ENCODE measurements around the gene MAML2. TPM values are rescaled to one million over a fixed set of nuclear protein-coding genes. Genes with fewer than 3 reads are reported as not detected.
A peak's percentile ranks its signal among the peaks of the same experiment; 100 is the strongest.

Gene MAML2
- total and polyA plus RNA-seq, 2 experiments from 2014 or later: 2.0 to 7.1 TPM

GRCh38 chr11:96219981-96220623, 122.9 kb downstream of the MAML2 start (continued):
- TF ChIP-seq ZNF331 (CRISPR knock-in tag; IDR thresholded peaks at IDR 0.05; ENCODE audit: low read depth) (no peak), CTCF (conservative IDR thresholded peaks at IDR 0.05; ENCODE audit: low read depth in 2 of 2) (no peak), JUNB (IDR thresholded peaks at IDR 0.05; ENCODE audit: unreplicated experiment) (no peak), EZH2phosphoT487 (IDR thresholded peaks at IDR 0.05; ENCODE audit: unreplicated experiment) (no peak), EZH2 (IDR thresholded peaks at IDR 0.05; ENCODE audit: low read depth, unreplicated experiment) (no peak), CREB1 (CRISPR knock-in tag; IDR thresholded peaks at IDR 0.05; ENCODE audit: low read depth) (no peak), NANOG (IDR thresholded peaks at IDR 0.05; ENCODE audit: borderline replicate concordance) (no peak), ZNF114 (CRISPR knock-in tag; IDR thresholded peaks at IDR 0.05) (no peak)
- TF ChIP-seq, protein P1, sequence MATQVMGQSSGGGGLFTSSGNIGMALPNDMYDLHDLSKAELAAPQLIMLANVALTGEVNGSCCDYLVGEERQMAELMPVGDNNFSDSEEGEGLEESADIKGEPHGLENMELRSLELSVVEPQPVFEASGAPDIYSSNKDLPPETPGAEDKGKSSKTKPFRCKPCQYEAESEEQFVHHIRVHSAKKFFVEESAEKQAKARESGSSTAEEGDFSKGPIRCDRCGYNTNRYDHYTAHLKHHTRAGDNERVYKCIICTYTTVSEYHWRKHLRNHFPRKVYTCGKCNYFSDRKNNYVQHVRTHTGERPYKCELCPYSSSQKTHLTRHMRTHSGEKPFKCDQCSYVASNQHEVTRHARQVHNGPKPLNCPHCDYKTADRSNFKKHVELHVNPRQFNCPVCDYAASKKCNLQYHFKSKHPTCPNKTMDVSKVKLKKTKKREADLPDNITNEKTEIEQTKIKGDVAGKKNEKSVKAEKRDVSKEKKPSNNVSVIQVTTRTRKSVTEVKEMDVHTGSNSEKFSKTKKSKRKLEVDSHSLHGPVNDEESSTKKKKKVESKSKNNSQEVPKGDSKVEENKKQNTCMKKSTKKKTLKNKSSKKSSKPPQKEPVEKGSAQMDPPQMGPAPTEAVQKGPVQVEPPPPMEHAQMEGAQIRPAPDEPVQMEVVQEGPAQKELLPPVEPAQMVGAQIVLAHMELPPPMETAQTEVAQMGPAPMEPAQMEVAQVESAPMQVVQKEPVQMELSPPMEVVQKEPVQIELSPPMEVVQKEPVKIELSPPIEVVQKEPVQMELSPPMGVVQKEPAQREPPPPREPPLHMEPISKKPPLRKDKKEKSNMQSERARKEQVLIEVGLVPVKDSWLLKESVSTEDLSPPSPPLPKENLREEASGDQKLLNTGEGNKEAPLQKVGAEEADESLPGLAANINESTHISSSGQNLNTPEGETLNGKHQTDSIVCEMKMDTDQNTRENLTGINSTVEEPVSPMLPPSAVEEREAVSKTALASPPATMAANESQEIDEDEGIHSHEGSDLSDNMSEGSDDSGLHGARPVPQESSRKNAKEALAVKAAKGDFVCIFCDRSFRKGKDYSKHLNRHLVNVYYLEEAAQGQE (IDR thresholded peaks at IDR 0.05; ENCODE audit: unreplicated experiment): no peak
- TF ChIP-seq, protein P2, sequence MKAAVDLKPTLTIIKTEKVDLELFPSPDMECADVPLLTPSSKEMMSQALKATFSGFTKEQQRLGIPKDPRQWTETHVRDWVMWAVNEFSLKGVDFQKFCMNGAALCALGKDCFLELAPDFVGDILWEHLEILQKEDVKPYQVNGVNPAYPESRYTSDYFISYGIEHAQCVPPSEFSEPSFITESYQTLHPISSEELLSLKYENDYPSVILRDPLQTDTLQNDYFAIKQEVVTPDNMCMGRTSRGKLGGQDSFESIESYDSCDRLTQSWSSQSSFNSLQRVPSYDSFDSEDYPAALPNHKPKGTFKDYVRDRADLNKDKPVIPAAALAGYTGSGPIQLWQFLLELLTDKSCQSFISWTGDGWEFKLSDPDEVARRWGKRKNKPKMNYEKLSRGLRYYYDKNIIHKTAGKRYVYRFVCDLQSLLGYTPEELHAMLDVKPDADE (IDR thresholded peaks at IDR 0.05): no peak

DNA sequence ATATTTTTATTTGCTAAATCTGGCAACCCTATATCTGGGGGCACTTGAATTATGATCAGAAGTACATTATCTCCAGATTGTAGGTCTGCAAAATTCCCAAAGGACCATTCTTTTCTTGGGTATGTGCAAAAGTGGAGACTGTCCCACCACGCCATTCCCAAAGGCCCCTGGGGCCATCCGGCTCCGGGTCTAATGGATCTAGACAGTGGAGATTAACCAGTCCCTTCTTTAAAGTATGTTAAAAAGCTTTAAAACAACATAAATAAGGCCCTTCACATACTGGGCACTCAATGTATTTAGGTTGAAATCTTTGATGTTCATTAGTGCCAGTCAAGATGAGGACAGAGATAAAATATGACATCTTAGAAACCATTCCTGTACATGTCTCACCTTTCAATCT, 124.1 kb downstream of the MAML2 start:
- H3K79me2 ChIP-seq (replicated peaks; ENCODE audit: insufficient read depth): no peaks in the 10 kb centered on the region
- no peaks in the 10 kb centered on the region for H3K36me3 Mint-ChIP-seq (ENCODE audit: low read depth)
- peaks cover 27% of the 10 kb centered on the region for H3K4me1 Mint-ChIP-seq
- H3K27ac ChIP-seq (ENCODE audit: low read depth): no peak overlapping the region
- no peaks in the 10 kb centered on the region for H3K36me3 ChIP-seq (ENCODE audit: insufficient read depth)
- H3K4me2 ChIP-seq: no peak overlapping the region
- no peak for DNase-seq (ENCODE audit: low spot score)
- H3F3A ChIP-seq (replicated peaks; ENCODE audit: low read depth): no peaks in the 10 kb centered on the region
- no peak overlapping the region for H3K4me3 ChIP-seq
- H3K9me2 ChIP-seq (ENCODE audit: insufficient read depth): peaks cover 8% of the 10 kb centered on the region
- H3K9me3 Mint-ChIP-seq: no peaks in the 10 kb centered on the region
- H4K20me1 ChIP-seq (replicated peaks; ENCODE audit: insufficient read depth): no peaks in the 10 kb centered on the region
- H2AFZ ChIP-seq: no peak overlapping the region
- no peaks in the 10 kb centered on the region for H3K27me3 ChIP-seq (ENCODE audit: insufficient read depth)
- H3K27ac Mint-ChIP-seq: peak overlapping the region; percentile 5; the same call in 1 of the 2 replicates
- peaks cover 25% of the 10 kb centered on the region for H3K4me1 ChIP-seq (ENCODE audit: insufficient read depth)
- no peak overlapping the region for H3K4me3 Mint-ChIP-seq
- no peak for ATAC-seq
- H3K27me3 Mint-ChIP-seq (ENCODE audit: insufficient read depth, low read depth, poor library complexity): no peaks in the 10 kb centered on the region
- TF ChIP-seq POLR2AphosphoS5 (IDR thresholded peaks at IDR 0.05; ENCODE audit: low read depth) (no peak), CTCF (conservative IDR thresholded peaks at IDR 0.05; ENCODE audit: low read depth in 2 of 2) (no peak), CREB1 (CRISPR knock-in tag; IDR thresholded peaks at IDR 0.05; ENCODE audit: low read depth) (no peak), JUNB (IDR thresholded peaks at IDR 0.05; ENCODE audit: unreplicated experiment) (no peak), ZNF331 (CRISPR knock-in tag; IDR thresholded peaks at IDR 0.05; ENCODE audit: low read depth) (no peak), EZH2 (IDR thresholded peaks at IDR 0.05; ENCODE audit: low read depth, unreplicated experiment) (no peak), STAT1 (IDR thresholded peaks at IDR 0.05; ENCODE audit: unreplicated experiment) (no peak), EZH2phosphoT487 (IDR thresholded peaks at IDR 0.05; ENCODE audit: unreplicated experiment) (no peak), ZNF114 (CRISPR knock-in tag; IDR thresholded peaks at IDR 0.05) (no peak)
- TF ChIP-seq, protein P2 (IDR thresholded peaks at IDR 0.05): no peak

All from GM23338 (cell line).